Measurements from ENCODE around the gene CHTF8. TPM values are rescaled to one million over a fixed set of nuclear protein-coding genes. Genes with fewer than 3 reads are reported as not detected.

The CHTF8 gene
- total RNA-seq, 1 donor: 52.1 TPM

- peak; percentile 79 for DNase-seq (ENCODE audit: insufficient read length, low spot score, missing footprints)
- H3K36me3 ChIP-seq (ENCODE audit: insufficient read depth, low read length): no peaks in the 10 kb centered on the region
- H3K27ac ChIP-seq (ENCODE audit: low read depth, low read length): peak overlapping the region; percentile 69
- no peak overlapping the region for H2AFZ ChIP-seq (ENCODE audit: low read length)
- no peaks in the 10 kb centered on the region for H4K20me1 ChIP-seq (ENCODE audit: insufficient read depth, low read length)
- H3K4me1 ChIP-seq (ENCODE audit: insufficient read depth, low read length): peaks cover 25% of the 10 kb centered on the region
- no peak overlapping the region for H3K4me2 ChIP-seq (ENCODE audit: insufficient read depth, low read length)
- H3K9me3 ChIP-seq (ENCODE audit: low read depth, low read length): no peaks in the 10 kb centered on the region
- no peaks in the 10 kb centered on the region for H3K79me2 ChIP-seq (ENCODE audit: insufficient read depth, low read length)
- no peak overlapping the region for H3K4me3 ChIP-seq (ENCODE audit: insufficient read depth, low read length)
- H3K27me3 ChIP-seq (ENCODE audit: insufficient read depth, low read length): no peaks in the 10 kb centered on the region
- TF ChIP-seq, protein P1, sequence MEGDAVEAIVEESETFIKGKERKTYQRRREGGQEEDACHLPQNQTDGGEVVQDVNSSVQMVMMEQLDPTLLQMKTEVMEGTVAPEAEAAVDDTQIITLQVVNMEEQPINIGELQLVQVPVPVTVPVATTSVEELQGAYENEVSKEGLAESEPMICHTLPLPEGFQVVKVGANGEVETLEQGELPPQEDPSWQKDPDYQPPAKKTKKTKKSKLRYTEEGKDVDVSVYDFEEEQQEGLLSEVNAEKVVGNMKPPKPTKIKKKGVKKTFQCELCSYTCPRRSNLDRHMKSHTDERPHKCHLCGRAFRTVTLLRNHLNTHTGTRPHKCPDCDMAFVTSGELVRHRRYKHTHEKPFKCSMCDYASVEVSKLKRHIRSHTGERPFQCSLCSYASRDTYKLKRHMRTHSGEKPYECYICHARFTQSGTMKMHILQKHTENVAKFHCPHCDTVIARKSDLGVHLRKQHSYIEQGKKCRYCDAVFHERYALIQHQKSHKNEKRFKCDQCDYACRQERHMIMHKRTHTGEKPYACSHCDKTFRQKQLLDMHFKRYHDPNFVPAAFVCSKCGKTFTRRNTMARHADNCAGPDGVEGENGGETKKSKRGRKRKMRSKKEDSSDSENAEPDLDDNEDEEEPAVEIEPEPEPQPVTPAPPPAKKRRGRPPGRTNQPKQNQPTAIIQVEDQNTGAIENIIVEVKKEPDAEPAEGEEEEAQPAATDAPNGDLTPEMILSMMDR (IDR thresholded peaks at IDR 0.05; ENCODE audit: extremely low read depth, low read depth, low read length): no peak
Observed at GRCh38 chr16:69077251-69077650, 55.1 kb downstream of the CHTF8 start.

DNA sequence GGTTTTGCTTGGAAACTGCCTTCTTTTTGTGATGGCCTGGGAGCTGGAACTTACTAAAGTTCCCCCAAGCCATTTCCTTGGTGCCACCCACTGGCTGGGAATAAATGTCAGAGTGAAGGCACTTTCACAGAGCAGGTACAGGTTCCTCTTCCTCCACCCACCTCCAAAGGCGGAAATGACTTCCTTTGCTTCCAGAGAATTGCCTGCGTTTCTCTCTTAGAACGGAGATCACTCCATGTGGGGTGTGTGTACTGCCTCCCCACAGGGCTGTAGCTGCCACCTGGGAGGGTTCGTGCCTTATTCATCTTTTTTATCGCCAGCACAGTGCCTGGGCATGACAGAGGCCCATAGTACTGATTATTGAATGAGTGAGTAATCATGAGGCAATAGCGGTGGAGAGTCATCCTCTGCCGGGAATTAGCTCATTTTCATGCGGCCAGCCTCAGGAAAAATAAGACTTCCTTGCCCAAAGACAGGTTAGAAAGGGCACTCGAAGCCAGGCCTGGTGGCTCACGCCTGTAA lies 59.1 kb downstream of the CHTF8 start:
- DNase-seq (ENCODE audit: insufficient read length, low spot score, missing footprints): peak; percentile 93
- no peak overlapping the region for H3K4me3 ChIP-seq (ENCODE audit: insufficient read depth, low read length)
- peaks cover 25% of the 10 kb centered on the region for H3K4me1 ChIP-seq (ENCODE audit: insufficient read depth, low read length)
- no peaks in the 10 kb centered on the region for H3K27me3 ChIP-seq (ENCODE audit: insufficient read depth, low read length)
- H3K79me2 ChIP-seq (ENCODE audit: insufficient read depth, low read length): no peaks in the 10 kb centered on the region
- no peak overlapping the region for H2AFZ ChIP-seq (ENCODE audit: low read length)
- no peaks in the 10 kb centered on the region for H4K20me1 ChIP-seq (ENCODE audit: insufficient read depth, low read length)
- TF ChIP-seq, protein P1 (IDR thresholded peaks at IDR 0.05; ENCODE audit: extremely low read depth, low read depth, low read length): no peak
- peak overlapping the region; percentile 58 for H3K4me2 ChIP-seq (ENCODE audit: insufficient read depth, low read length)
- H3K36me3 ChIP-seq (ENCODE audit: insufficient read depth, low read length): no peaks in the 10 kb centered on the region
- no peaks in the 10 kb centered on the region for H3K9me3 ChIP-seq (ENCODE audit: low read depth, low read length)
- H3K27ac ChIP-seq (ENCODE audit: low read depth, low read length): peak overlapping the region; percentile 87

DNA sequence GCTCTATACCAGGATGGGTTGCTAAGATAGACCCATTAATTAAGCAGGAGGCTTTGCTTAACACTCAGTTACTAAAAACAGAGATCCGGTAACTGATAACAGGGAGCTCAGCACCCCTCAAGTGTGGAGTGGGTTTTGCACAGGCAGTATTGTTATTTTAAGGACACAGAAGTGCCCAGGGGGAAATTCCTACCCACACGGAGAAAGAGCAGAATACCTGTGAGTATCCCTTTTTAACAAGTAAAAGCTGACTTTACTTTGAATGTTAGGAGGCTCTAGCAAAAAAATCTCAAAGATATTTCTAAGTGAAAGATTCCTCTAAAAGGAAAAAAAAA lies 59.8 kb downstream of the CHTF8 start:
- no peaks in the 10 kb centered on the region for H3K79me2 ChIP-seq (ENCODE audit: insufficient read depth, low read length)
- TF ChIP-seq, protein P1 (IDR thresholded peaks at IDR 0.05; ENCODE audit: extremely low read depth, low read depth, low read length): no peak
- DNase-seq (ENCODE audit: insufficient read length, low spot score, missing footprints): no peak
- H3K36me3 ChIP-seq (ENCODE audit: insufficient read depth, low read length): no peaks in the 10 kb centered on the region
- H3K27me3 ChIP-seq (ENCODE audit: insufficient read depth, low read length): no peaks in the 10 kb centered on the region
- peaks cover 25% of the 10 kb centered on the region for H3K4me1 ChIP-seq (ENCODE audit: insufficient read depth, low read length)
- H3K9me3 ChIP-seq (ENCODE audit: low read depth, low read length): no peaks in the 10 kb centered on the region
- no peaks in the 10 kb centered on the region for H4K20me1 ChIP-seq (ENCODE audit: insufficient read depth, low read length)
- H3K4me3 ChIP-seq (ENCODE audit: insufficient read depth, low read length): no peak overlapping the region
- no peak overlapping the region for H3K4me2 ChIP-seq (ENCODE audit: insufficient read depth, low read length)
- H3K27ac ChIP-seq (ENCODE audit: low read depth, low read length): peak overlapping the region; percentile 87
- H2AFZ ChIP-seq (ENCODE audit: low read length): no peak overlapping the region

- Histone ChIP-seq H3K79me2 (ENCODE audit: insufficient read depth, low read length) (no peaks in the 10 kb centered on the region), H3K27me3 (ENCODE audit: insufficient read depth, low read length) (no peaks in the 10 kb centered on the region), H3K4me3 (ENCODE audit: insufficient read depth, low read length) (no peak overlapping the region), H3K9me3 (ENCODE audit: low read depth, low read length) (no peaks in the 10 kb centered on the region), H4K20me1 (ENCODE audit: insufficient read depth, low read length) (no peaks in the 10 kb centered on the region), H3K4me1 (ENCODE audit: insufficient read depth, low read length) (peaks cover 18% of the 10 kb centered on the region), H3K27ac (ENCODE audit: low read depth, low read length) (no peak overlapping the region), H2AFZ (ENCODE audit: low read length) (no peak overlapping the region), H3K36me3 (ENCODE audit: insufficient read depth, low read length) (no peaks in the 10 kb centered on the region), H3K4me2 (ENCODE audit: insufficient read depth, low read length) (no peak overlapping the region)
- TF ChIP-seq, protein P1 (IDR thresholded peaks at IDR 0.05; ENCODE audit: extremely low read depth, low read depth, low read length): no peak
- no peak for DNase-seq (ENCODE audit: insufficient read length, low spot score, missing footprints)
Observed at GRCh38 chr16:69071036-69071435, 61.4 kb downstream of the CHTF8 start.

Data from osteoblast (primary cell).